H9 (cell line): Measurements from ENCODE around the gene ANGPTL8. TPM values are rescaled to one million over a fixed set of nuclear protein-coding genes. Genes with fewer than 3 reads are reported as not detected.

Experiments
- DNase-seq: peaks from one replicate; pipeline ENCODE4 v3.0.0-alpha.2; 2017
- H2AFZ ChIP-seq: one replicate; pipeline ENCODE4 v1.6.1; 2013; ENCODE audit warnings: mild to moderate bottlenecking, low read length, control low read depth, moderate library complexity
- H2AK5ac ChIP-seq: 2 replicates; pipeline ENCODE4 v1.6.1; 2013; ENCODE audit warnings: low read length, control low read depth, mixed read lengths; ENCODE audit not compliant: insufficient read length
- H2BK120ac ChIP-seq: one replicate; pipeline ENCODE4 v1.6.1; 2013; ENCODE audit warnings: low read depth, mild to moderate bottlenecking, low read length, control low read depth, inconsistent platforms; ENCODE audit not compliant: poor library complexity, severe bottlenecking
- H2BK12ac ChIP-seq: 2 replicates; pipeline ENCODE4 v1.6.1; 2013; ENCODE audit warnings: low read length, control low read depth, mixed read lengths, low read depth; ENCODE audit not compliant: insufficient read length
- H2BK15ac ChIP-seq: 2 replicates; pipeline ENCODE4 v1.6.1; 2013; ENCODE audit warnings: low read depth, low read length, control low read depth
- H2BK20ac ChIP-seq: one replicate; pipeline ENCODE4 v1.6.1; 2013; ENCODE audit warnings: low read depth, mild to moderate bottlenecking, low read length, control low read depth, inconsistent platforms; ENCODE audit not compliant: poor library complexity, severe bottlenecking
- H2BK5ac ChIP-seq: 2 replicates; pipeline ENCODE4 v1.6.1; 2013; ENCODE audit warnings: low read length, control low read depth, mixed read lengths; ENCODE audit not compliant: insufficient read length
- H3K14ac ChIP-seq: 2 replicates; pipeline ENCODE4 v1.6.1; 2013; ENCODE audit warnings: low read length, control low read depth; ENCODE audit not compliant: insufficient read depth
- H3K18ac ChIP-seq: 2 replicates; pipeline ENCODE4 v1.6.1; 2013; ENCODE audit warnings: low read depth, mild to moderate bottlenecking, mixed read lengths, low read length, control low read depth; ENCODE audit not compliant: insufficient read length
- H3K23ac ChIP-seq: 2 replicates; pipeline ENCODE4 v1.6.1; 2013; ENCODE audit warnings: low read length, control low read depth, mixed read lengths, low read depth; ENCODE audit not compliant: insufficient read length
- H3K23me2 ChIP-seq: 2 replicates; pipeline ENCODE4 v1.6.1; 2013; ENCODE audit warnings: low read depth, mild to moderate bottlenecking, mixed read lengths, low read length, control low read depth; ENCODE audit not compliant: insufficient read length, poor library complexity, severe bottlenecking
- H3K27ac ChIP-seq: 2 replicates; pipeline ENCODE4 v1.5.1; 2013; ENCODE audit warnings: low read length, control low read depth, mixed read lengths, low read depth; ENCODE audit not compliant: insufficient read length
- H3K27me3 ChIP-seq: 2 replicates; pipeline ENCODE4 v1.6.1; 2013; ENCODE audit warnings: low read length, control low read depth, inconsistent platforms; ENCODE audit not compliant: insufficient read depth
- H3K4ac ChIP-seq: 2 replicates; pipeline ENCODE4 v1.6.1; 2013; ENCODE audit warnings: low read depth, mild to moderate bottlenecking, control low read depth, inconsistent platforms, low read length, moderate library complexity
- H3K4me1 ChIP-seq: 2 replicates; pipeline ENCODE4 v1.6.1; 2013; ENCODE audit warnings: low read length, control low read depth, inconsistent platforms; ENCODE audit not compliant: insufficient read depth
- H3K4me2 ChIP-seq: 2 replicates; pipeline ENCODE4 v1.6.1; 2013; ENCODE audit warnings: low read length, control low read depth, mixed read lengths; ENCODE audit not compliant: insufficient read length, insufficient read depth
- H3K56ac ChIP-seq: 2 replicates; pipeline ENCODE4 v1.6.1; 2013; ENCODE audit warnings: low read depth, mild to moderate bottlenecking, mixed read lengths, low read length, control low read depth; ENCODE audit not compliant: insufficient read length
- H3K79me1 ChIP-seq: 2 replicates; pipeline ENCODE4 v1.6.1; 2013; ENCODE audit warnings: low read depth, mild to moderate bottlenecking, moderate library complexity, low read length, control low read depth, inconsistent platforms; ENCODE audit not compliant: insufficient read depth, poor library complexity, severe bottlenecking
- H3K79me2 ChIP-seq: 2 replicates; pipeline ENCODE4 v1.6.1; 2013; ENCODE audit warnings: low read length, control low read depth, inconsistent platforms; ENCODE audit not compliant: insufficient read depth
- H3K9ac ChIP-seq: 2 replicates; pipeline ENCODE4 v1.6.1; 2013; ENCODE audit warnings: low read length, control low read depth, mixed read lengths; ENCODE audit not compliant: insufficient read length; ENCODE audit errors: extremely low read depth
- H3K9me3 ChIP-seq: one replicate; pipeline ENCODE4 v1.6.1; 2013; ENCODE audit warnings: low read depth, low read length, inconsistent platforms; ENCODE audit not compliant: control insufficient read depth
- H3T11ph ChIP-seq: one replicate; pipeline ENCODE4 v1.6.1; 2013; ENCODE audit warnings: mild to moderate bottlenecking, low read length, control low read depth, inconsistent platforms
- H4K20me1 ChIP-seq: one replicate; pipeline ENCODE4 v1.6.1; 2013; ENCODE audit not compliant: control insufficient read depth, insufficient read length, insufficient read depth
- H4K5ac ChIP-seq: 2 replicates; pipeline ENCODE4 v1.6.1; 2013; ENCODE audit warnings: low read depth, mild to moderate bottlenecking, mixed read lengths, low read length, control low read depth; ENCODE audit not compliant: insufficient read length
- H4K8ac ChIP-seq: replicated peaks from 2 replicates; pipeline ENCODE4 v1.6.1; 2013; ENCODE audit warnings: low read length, control low read depth, mixed read lengths, low read depth; ENCODE audit not compliant: insufficient read length
- H4K91ac ChIP-seq: 2 replicates; pipeline ENCODE4 v1.6.1; 2013; ENCODE audit warnings: low read depth, mild to moderate bottlenecking, moderate library complexity, mixed read lengths, low read length, control low read depth; ENCODE audit not compliant: insufficient read length
- H3K27ac Mint-ChIP-seq, 3 experiments: 2 replicates in 2 of 3; 3 replicates in 1 of 3; pipeline ENCODE4 v1.8.0; 2020 to 2021; ENCODE audit warnings: mixed read lengths in 3 of 3, mild to moderate bottlenecking in 1 of 3, moderate library complexity in 1 of 3
- H3K27me3 Mint-ChIP-seq: 2 replicates; pipeline ENCODE4 v1.8.0; 2021; ENCODE audit warnings: low read depth, mild to moderate bottlenecking, moderate library complexity, mixed read lengths
- H3K36me3 Mint-ChIP-seq, 3 experiments: 2 replicates in 2 of 3; 3 replicates in 1 of 3; pipeline ENCODE4 v1.8.0; 2020 to 2021; ENCODE audit warnings: low read depth in 3 of 3, mixed read lengths in 3 of 3; ENCODE audit not compliant: insufficient read depth in 1 of 3
- H3K4me1 Mint-ChIP-seq, 2 experiments: 2 replicates each; pipeline ENCODE4 v1.8.0; 2020; ENCODE audit warnings: mixed read lengths in 2 of 2
- H3K4me3 Mint-ChIP-seq, 2 experiments: 2 replicates in 1 of 2; 3 replicates in 1 of 2; pipeline ENCODE4 v1.8.0; 2020 to 2021; ENCODE audit warnings: mild to moderate bottlenecking in 2 of 2, mixed read lengths in 2 of 2, moderate library complexity in 1 of 2
- H3K9me3 Mint-ChIP-seq, 2 experiments: 2 replicates in 1 of 2; 3 replicates in 1 of 2; pipeline ENCODE4 v1.8.0; 2020; ENCODE audit warnings: mild to moderate bottlenecking in 2 of 2, mixed read lengths in 2 of 2, moderate library complexity in 1 of 2
- WGBS: extraction: QIAGEN DNeasy Blood & Tissue Kit; methylation state at CpG from one replicate; pipeline ENCODE4 v1.1.7; 2013; ENCODE audit warnings: missing lambda C conversion rate, low lambda C conversion rate, mixed read lengths; ENCODE audit not compliant: insufficient read length; ENCODE audit errors: extremely low coverage; 5-methylcytosine and 5-hydroxymethylcytosine counted together
- total RNA-seq: library from RNA; stranded (reverse); gene quantifications from 2 replicates; pipeline ENCODE4 v1.2.1, GENCODE V29; 2021
- TF ChIP-seq, protein P1 (sequence below): fragments of 200-600 bp; sonication (generic); conservative IDR thresholded peaks from 3 replicates; pipeline ENCODE4 v1.8.0; 2021; ENCODE audit warnings: antibody characterized with exemption, mild to moderate bottlenecking

The ANGPTL8 gene
- total RNA-seq, 1 experiment from 2014 or later: not detected

DNA sequence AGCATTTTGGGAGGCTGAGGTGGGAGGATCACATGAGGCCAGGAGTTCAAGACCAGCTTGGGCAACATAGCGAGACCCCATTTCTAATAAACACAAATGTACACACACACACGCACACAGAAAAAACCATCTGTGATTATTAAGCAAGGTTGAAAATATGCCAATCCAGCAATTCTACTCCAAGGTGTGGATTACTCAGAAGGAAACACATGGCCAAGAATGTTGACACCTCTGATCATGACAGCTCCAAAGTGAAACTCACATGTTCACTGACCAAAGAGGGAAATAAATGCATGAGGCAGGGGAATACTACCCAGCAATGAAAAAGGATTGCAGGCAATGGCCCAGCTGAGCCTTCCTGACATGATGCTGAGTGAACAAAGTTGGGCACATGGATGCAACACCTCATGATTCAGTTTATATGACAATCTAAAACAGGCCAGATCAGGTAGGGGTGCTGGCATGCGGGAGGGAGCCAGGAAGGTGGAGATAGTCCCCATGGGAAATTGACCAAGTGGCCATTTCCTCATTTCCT lies 18.5 kb downstream of the ANGPTL8 start:
- no peak overlapping the region for H3K27ac Mint-ChIP-seq
- H3K18ac ChIP-seq: no peak overlapping the region
- H3K4me1 Mint-ChIP-seq: peaks cover 4 to 16% of the 10 kb centered on the region in 2 experiments; a peak in 2 of 4 replicates
- DNase-seq: no peak
- H3K9me3 ChIP-seq: no peaks in the 10 kb centered on the region
- H3K4ac ChIP-seq: no peak overlapping the region
- TF ChIP-seq, protein P1, sequence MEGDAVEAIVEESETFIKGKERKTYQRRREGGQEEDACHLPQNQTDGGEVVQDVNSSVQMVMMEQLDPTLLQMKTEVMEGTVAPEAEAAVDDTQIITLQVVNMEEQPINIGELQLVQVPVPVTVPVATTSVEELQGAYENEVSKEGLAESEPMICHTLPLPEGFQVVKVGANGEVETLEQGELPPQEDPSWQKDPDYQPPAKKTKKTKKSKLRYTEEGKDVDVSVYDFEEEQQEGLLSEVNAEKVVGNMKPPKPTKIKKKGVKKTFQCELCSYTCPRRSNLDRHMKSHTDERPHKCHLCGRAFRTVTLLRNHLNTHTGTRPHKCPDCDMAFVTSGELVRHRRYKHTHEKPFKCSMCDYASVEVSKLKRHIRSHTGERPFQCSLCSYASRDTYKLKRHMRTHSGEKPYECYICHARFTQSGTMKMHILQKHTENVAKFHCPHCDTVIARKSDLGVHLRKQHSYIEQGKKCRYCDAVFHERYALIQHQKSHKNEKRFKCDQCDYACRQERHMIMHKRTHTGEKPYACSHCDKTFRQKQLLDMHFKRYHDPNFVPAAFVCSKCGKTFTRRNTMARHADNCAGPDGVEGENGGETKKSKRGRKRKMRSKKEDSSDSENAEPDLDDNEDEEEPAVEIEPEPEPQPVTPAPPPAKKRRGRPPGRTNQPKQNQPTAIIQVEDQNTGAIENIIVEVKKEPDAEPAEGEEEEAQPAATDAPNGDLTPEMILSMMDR: no peak
- H4K5ac ChIP-seq: no peak overlapping the region
- H3K23ac ChIP-seq: no peak overlapping the region
- no peak overlapping the region for H2BK12ac ChIP-seq
- no peak overlapping the region for H3K4me2 ChIP-seq
- peaks cover 2% of the 10 kb centered on the region; the same call in 1 of the 2 replicates for H3K79me2 ChIP-seq
- no peak overlapping the region for H2BK15ac ChIP-seq
- no peak overlapping the region for H3T11ph ChIP-seq
- no peak overlapping the region for H3K27ac ChIP-seq
- no peaks in the 10 kb centered on the region for H3K9me3 Mint-ChIP-seq
- no peak overlapping the region for H2AFZ ChIP-seq
- no peak overlapping the region for H2BK5ac ChIP-seq
- H3K79me1 ChIP-seq: no peaks in the 10 kb centered on the region
- no CpG with 5 or more reads among the region's 3 CpGs for WGBS
- H4K20me1 ChIP-seq: peaks cover 3% of the 10 kb centered on the region
- H2BK120ac ChIP-seq: no peak overlapping the region
- H4K8ac ChIP-seq: no peak overlapping the region
- H3K14ac ChIP-seq: no peak overlapping the region
- H2AK5ac ChIP-seq: no peak overlapping the region
- H3K9ac ChIP-seq: no peak overlapping the region
- no peaks in the 10 kb centered on the region for H3K4me1 ChIP-seq
- peaks cover 0 to under 1% (median under 1%) of the 10 kb centered on the region in 3 experiments; a peak in 3 of 7 replicates for H3K36me3 Mint-ChIP-seq
- no peak overlapping the region for H3K56ac ChIP-seq
- H4K91ac ChIP-seq: no peak overlapping the region
- H3K27me3 Mint-ChIP-seq: no peaks in the 10 kb centered on the region
- H2BK20ac ChIP-seq: no peak overlapping the region
- peaks cover 9% of the 10 kb centered on the region for H3K23me2 ChIP-seq
- H3K27me3 ChIP-seq: no peaks in the 10 kb centered on the region
- H3K4me3 Mint-ChIP-seq: no peak overlapping the region
